Mesothelial cell of epicardium (in vitro differentiated cells): ENCODE data around the gene OGFOD1. TPM values are rescaled to one million over a fixed set of nuclear protein-coding genes. Genes with fewer than 3 reads are reported as not detected.

Experiments
- DNase-seq, 2 experiments: peaks; one replicate each; pipeline ENCODE4 v3.0.0; 2021; ENCODE audit warnings: low spot score in 2 of 2; ENCODE audit not compliant: unreplicated experiment in 2 of 2
- H3K27ac Mint-ChIP-seq: 2 replicates; pipeline ENCODE4 v1.8.0; 2021; ENCODE audit warnings: mixed read lengths
- H3K27me3 Mint-ChIP-seq: 2 replicates; pipeline ENCODE4 v1.8.0; 2021; ENCODE audit warnings: low read depth, mixed read lengths
- H3K36me3 Mint-ChIP-seq: 2 replicates; pipeline ENCODE4 v1.8.0; 2021; ENCODE audit warnings: mixed read lengths
- H3K4me1 Mint-ChIP-seq: 2 replicates; pipeline ENCODE4 v1.8.0; 2021; ENCODE audit warnings: mixed read lengths
- H3K4me3 Mint-ChIP-seq: 2 replicates; pipeline ENCODE4 v1.8.0; 2021; ENCODE audit warnings: mild to moderate bottlenecking, moderate library complexity, mixed read lengths
- H3K9me3 Mint-ChIP-seq: 2 replicates; pipeline ENCODE4 v1.8.0; 2021; ENCODE audit warnings: mixed read lengths
- total RNA-seq: library from RNA; stranded (reverse); gene quantifications from 3 replicates; pipeline ENCODE4 v1.2.1, GENCODE V29; 2021
- TF ChIP-seq, protein P1 (sequence below): fragments of 200-600 bp; sonication (generic); IDR thresholded peaks from one replicate; pipeline ENCODE4 v1.5.0; 2021; ENCODE audit warnings: antibody characterized with exemption; ENCODE audit not compliant: unreplicated experiment

Gene OGFOD1
- total RNA-seq = 34.3 to 37.2 TPM (median 35.5 TPM) in 3 replicates

GRCh38 chr16:56450986-56451752, at the start of gene OGFOD1, which contains the start of gene NUDT21:
Gene OGFOD1 (plus strand): TSS chr16:56451554. CDS start chr16:56451613, 59 bp downstream.
Gene NUDT21 (minus strand): TSS chr16:56451332. CDS start chr16:56451202, 130 bp downstream.
- Mint-ChIP-seq H3K4me3 (peak within 1 kb of the TSS; percentile 94), H3K27me3 (no peaks in the 10 kb centered on the region), H3K27ac (peak within 1 kb of the TSS; percentile 98), H3K9me3 (no peaks in the 10 kb centered on the region), H3K36me3 (peaks cover 15% of the 10 kb centered on the region), H3K4me1 (peaks cover 34% of the 10 kb centered on the region)
- peak; percentile 85 to 89 for DNase-seq
- TF ChIP-seq, protein P1, sequence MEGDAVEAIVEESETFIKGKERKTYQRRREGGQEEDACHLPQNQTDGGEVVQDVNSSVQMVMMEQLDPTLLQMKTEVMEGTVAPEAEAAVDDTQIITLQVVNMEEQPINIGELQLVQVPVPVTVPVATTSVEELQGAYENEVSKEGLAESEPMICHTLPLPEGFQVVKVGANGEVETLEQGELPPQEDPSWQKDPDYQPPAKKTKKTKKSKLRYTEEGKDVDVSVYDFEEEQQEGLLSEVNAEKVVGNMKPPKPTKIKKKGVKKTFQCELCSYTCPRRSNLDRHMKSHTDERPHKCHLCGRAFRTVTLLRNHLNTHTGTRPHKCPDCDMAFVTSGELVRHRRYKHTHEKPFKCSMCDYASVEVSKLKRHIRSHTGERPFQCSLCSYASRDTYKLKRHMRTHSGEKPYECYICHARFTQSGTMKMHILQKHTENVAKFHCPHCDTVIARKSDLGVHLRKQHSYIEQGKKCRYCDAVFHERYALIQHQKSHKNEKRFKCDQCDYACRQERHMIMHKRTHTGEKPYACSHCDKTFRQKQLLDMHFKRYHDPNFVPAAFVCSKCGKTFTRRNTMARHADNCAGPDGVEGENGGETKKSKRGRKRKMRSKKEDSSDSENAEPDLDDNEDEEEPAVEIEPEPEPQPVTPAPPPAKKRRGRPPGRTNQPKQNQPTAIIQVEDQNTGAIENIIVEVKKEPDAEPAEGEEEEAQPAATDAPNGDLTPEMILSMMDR = no peak

DNA sequence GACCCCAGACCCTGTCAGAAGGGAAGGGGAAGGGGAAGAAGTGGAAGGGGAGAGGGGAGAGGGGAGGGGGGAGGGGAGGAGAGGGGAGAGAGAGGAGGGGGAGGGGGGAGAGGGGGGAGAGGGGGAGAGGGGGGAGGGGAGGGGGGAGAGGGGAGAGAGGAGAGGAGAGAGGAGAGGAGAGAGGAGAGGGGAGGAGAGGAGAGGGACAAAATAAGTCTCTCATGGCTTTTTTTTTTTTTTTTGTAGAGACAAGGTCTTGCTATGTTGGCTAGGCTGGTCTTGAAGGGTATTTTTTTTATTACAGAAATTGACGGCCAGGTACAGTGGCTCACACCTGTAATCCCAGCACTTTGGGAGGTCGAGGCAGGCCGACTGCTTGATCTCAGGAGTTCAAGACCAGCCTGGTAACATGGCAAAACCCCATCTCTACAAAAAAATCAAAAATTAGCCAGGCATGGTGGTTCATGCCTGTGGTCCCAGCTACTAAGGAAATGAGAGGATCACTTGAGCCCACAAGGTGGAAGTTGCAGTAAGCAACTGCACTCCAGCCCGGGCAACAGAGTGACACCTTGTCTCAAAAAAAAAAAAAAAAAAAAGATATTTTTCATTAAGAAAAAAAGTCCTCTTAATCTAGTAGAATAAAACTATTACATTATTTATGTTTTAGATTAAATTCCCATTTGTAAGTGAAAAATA, 45.2 kb upstream of the OGFOD1 start:
- peaks cover 37% of the 10 kb centered on the region for H3K36me3 Mint-ChIP-seq
- no peak overlapping the region for H3K4me3 Mint-ChIP-seq
- no peak for DNase-seq
- TF ChIP-seq, protein P1 = no peak
- no peaks in the 10 kb centered on the region for H3K27me3 Mint-ChIP-seq
- H3K4me1 Mint-ChIP-seq = no peaks in the 10 kb centered on the region
- no peak overlapping the region for H3K27ac Mint-ChIP-seq
- no peaks in the 10 kb centered on the region for H3K9me3 Mint-ChIP-seq

GRCh38 chr16:56408379-56409098, 42.8 kb upstream of the OGFOD1 start:
- Mint-ChIP-seq H3K36me3 (peaks cover 36% of the 10 kb centered on the region), H3K27me3 (no peaks in the 10 kb centered on the region), H3K4me1 (no peaks in the 10 kb centered on the region), H3K9me3 (no peaks in the 10 kb centered on the region), H3K27ac (no peak overlapping the region), H3K4me3 (no peak overlapping the region)
- TF ChIP-seq, protein P1 = no peak
- DNase-seq = no peak

DNA sequence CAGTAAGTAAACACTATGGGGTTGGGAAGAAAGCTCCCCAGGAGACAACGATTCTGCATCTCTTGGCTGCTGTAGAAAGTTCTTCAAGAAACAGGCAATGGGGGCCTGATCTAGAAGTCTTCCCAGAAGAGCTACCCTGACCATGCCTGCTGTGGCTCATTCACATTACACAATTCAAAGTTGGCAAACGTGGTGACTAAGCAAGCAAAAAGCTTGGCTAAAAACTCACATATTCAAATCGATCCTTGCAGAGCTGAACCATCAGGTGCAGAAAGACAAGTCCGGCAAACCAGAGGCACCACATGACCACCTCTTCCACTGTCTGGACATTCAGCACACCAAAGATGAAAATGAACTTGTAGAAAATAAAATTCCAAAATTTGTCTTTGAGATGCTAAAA, 42.2 kb upstream of the OGFOD1 start:
- TF ChIP-seq, protein P1 = no peak
- DNase-seq = no peak
- Mint-ChIP-seq H3K4me1 (no peaks in the 10 kb centered on the region), H3K27me3 (no peaks in the 10 kb centered on the region), H3K9me3 (no peaks in the 10 kb centered on the region), H3K36me3 (peaks cover 36% of the 10 kb centered on the region), H3K4me3 (no peak overlapping the region), H3K27ac (no peak overlapping the region)

- DNase-seq = no peak
- TF ChIP-seq, protein P1 = no peak
Measured at GRCh38 chr16:56411123-56411522, 40.2 kb upstream of the OGFOD1 start.

More at GRCh38 chr16:56411123-56411522, 40.2 kb upstream of the OGFOD1 start:
- peaks cover 26% of the 10 kb centered on the region for H3K36me3 Mint-ChIP-seq
- H3K27ac Mint-ChIP-seq = no peak overlapping the region
- no peaks in the 10 kb centered on the region for H3K27me3 Mint-ChIP-seq
- H3K4me3 Mint-ChIP-seq = no peak overlapping the region
- no peaks in the 10 kb centered on the region for H3K9me3 Mint-ChIP-seq
- H3K4me1 Mint-ChIP-seq = no peaks in the 10 kb centered on the region
